Measurements from ENCODE around the gene PLCH1.

DNA sequence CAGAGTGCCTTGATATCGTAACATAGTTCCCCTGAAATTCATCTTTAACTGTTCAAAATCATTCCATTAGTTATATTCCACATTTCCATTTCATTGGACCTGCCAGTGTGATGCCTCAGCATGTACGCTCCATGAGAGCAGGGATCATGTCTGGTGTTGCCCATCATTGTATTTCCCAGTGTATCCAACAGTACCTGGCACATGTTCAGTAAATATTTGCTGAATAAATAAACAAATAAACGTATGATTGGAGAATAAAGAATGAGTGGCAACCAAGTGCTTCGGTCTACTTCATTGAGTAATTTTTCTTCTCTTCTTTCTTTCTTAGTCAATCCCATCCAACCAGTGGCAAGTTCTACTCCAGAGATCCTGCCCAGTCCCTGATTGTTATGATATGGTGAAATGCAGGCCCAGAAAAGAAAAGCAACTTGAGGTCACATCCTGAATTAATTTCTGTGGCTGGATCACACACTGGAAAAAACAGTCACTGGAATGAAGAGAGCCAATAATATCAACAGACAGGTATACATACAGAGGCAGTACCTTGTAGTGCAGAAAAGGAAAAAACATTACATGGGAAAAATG, 101.2 kb downstream of the PLCH1 start:
- TF ChIP-seq, protein P1, sequence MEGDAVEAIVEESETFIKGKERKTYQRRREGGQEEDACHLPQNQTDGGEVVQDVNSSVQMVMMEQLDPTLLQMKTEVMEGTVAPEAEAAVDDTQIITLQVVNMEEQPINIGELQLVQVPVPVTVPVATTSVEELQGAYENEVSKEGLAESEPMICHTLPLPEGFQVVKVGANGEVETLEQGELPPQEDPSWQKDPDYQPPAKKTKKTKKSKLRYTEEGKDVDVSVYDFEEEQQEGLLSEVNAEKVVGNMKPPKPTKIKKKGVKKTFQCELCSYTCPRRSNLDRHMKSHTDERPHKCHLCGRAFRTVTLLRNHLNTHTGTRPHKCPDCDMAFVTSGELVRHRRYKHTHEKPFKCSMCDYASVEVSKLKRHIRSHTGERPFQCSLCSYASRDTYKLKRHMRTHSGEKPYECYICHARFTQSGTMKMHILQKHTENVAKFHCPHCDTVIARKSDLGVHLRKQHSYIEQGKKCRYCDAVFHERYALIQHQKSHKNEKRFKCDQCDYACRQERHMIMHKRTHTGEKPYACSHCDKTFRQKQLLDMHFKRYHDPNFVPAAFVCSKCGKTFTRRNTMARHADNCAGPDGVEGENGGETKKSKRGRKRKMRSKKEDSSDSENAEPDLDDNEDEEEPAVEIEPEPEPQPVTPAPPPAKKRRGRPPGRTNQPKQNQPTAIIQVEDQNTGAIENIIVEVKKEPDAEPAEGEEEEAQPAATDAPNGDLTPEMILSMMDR (CRISPR knock-in tag; IDR thresholded peaks at IDR 0.05): no peak
- TF ChIP-seq ARNTL (CRISPR knock-in tag; IDR thresholded peaks at IDR 0.05) (no peak), WIZ (CRISPR knock-in tag; IDR thresholded peaks at IDR 0.05) (no peak), ETV6 (CRISPR knock-in tag; conservative IDR thresholded peaks at IDR 0.05) (no peak), RFX5 (IDR thresholded peaks at IDR 0.05; ENCODE audit: low read depth, low read length) (no peak), ZFP36L1 (CRISPR knock-in tag; IDR thresholded peaks at IDR 0.05) (no peak), MAFF (IDR thresholded peaks at IDR 0.05; ENCODE audit: low read depth, low read length) (no peak), ZNF10 (CRISPR knock-in tag; IDR thresholded peaks at IDR 0.05; ENCODE audit: borderline replicate concordance, low read depth) (no peak)

Data from HepG2 (cell line).